ENCODE measurements around the gene LAMB3.

LAMB3 gene

GRCh38 chr1:209617047-209617673 is 35.1 kb downstream of the LAMB3 start:
- no peak for DNase-seq

GRCh38 chr1:209616366-209617046 is 35.7 kb downstream of the LAMB3 start:
- no peak for DNase-seq

GRCh38 chr1:209614906-209615305 is 37.3 kb downstream of the LAMB3 start:
- DNase-seq = no peak

GRCh38 chr1:209614151-209614420 is 38.1 kb downstream of the LAMB3 start:
- no peak for DNase-seq

- DNase-seq = no peak
Measured at GRCh38 chr1:209613400-209614150, 38.6 kb downstream of the LAMB3 start.

- no peak for DNase-seq
Measured at GRCh38 chr1:209612646-209613399, 39.4 kb downstream of the LAMB3 start.

GRCh38 chr1:209611771-209612570 is 40.3 kb downstream of the LAMB3 start:
- DNase-seq = no peak

- no peak for DNase-seq
Measured at GRCh38 chr1:209610631-209610905, 41.7 kb downstream of the LAMB3 start.

- no peak for DNase-seq
Measured at GRCh38 chr1:209609791-209610630, 42.2 kb downstream of the LAMB3 start.

GRCh38 chr1:209609041-209609790 is 43.0 kb downstream of the LAMB3 start:
- DNase-seq = no peak

GRCh38 chr1:209607795-209608178 is 44.4 kb downstream of the LAMB3 start:
- DNase-seq = no peak

- no peak for DNase-seq
Measured at GRCh38 chr1:209607102-209607794, 45.0 kb downstream of the LAMB3 start.

GRCh38 chr1:209603877-209604276 is 48.3 kb downstream of the LAMB3 start:
- DNase-seq = no peak

GRCh38 chr1:209601809-209602657 is 50.2 kb downstream of the LAMB3 start:
- DNase-seq = no peak

- no peak for DNase-seq
Measured at GRCh38 chr1:209600541-209600940, 51.7 kb downstream of the LAMB3 start.

- DNase-seq = no peak
Measured at GRCh38 chr1:209598227-209598626, 54.0 kb downstream of the LAMB3 start.

- no peak for DNase-seq
Measured at GRCh38 chr1:209597499-209597898, 54.7 kb downstream of the LAMB3 start.

GRCh38 chr1:209595599-209596285 is 56.5 kb downstream of the LAMB3 start:
- no peak for DNase-seq

- DNase-seq = no peak
Measured at GRCh38 chr1:209595028-209595427, 57.2 kb downstream of the LAMB3 start.
